T-helper 22 cell (primary cell): Measurements from ENCODE around the gene SLIT3.
"Not testable (repeated sequence)": the region's sequence is repeated elsewhere in the genome, so short reads cannot be mapped to it uniquely, and the experiment has no call there.

Experiments
- DNase-seq: peaks from one replicate; pipeline ENCODE4 v3.0.0-alpha.2; 2020; ENCODE audit warnings: low read depth

SLIT3 gene

DNA sequence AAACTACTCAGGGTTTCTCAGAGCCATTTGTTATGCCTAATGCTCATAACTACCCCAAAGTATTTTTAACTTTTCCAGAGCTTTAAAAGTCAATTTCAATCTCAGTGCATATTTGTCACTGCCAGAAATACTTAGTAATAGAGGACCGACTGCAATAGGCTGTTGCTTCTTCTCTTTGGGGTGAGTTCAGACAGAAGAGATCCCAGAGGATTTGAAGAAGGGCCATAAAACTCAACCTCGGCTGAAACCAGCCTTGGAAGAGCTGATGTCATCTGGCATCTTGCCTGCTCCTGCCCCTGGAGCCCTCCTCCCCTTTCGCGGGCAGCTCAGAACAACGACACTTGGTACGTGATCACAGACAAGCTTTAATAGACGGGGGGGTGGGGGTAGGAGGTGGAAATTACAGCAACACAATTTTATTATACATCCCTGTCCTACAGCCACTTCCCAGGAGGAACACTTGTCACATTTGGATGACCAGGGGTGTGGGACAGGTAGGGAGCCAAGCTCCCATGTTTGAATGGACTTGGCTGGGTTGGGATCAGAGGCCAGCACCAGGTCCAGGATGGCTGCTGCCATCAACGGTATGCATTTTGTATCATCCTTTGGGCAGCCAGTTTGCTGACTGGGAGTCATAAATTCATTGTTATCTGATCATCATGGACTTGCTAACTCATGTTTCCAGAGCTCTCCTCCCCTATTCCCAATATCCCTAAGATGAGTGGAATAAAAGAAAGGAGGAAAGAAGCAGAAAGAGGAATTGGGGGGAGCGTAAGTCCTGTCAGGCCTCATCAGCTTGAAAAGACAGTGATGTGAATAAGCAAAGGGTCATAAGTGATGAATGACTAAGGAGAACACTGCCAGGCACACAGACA is 535.2 kb downstream of the SLIT3 start:
- no peak for DNase-seq

DNA sequence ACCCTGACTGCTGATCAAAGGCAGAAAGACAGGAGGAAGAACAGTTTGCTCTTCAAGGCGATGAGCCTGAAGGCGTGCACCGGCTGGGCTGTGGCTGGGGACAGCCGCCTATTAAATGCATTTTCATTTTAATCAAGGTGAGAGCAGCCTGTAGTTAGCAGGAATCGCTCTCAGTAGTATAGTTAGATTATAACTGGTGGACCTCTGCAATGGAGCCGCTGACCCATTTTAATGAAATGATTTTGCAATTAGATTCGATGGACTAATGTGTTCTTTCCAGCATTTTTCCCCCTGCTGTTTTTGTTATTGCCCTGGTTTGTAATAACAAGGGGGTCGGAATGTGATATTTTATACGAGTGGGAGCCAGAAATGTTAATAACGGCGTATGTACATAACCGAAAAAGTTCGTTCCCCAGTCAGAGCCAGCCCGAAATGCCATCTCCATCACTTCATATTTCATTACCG is 535.8 kb downstream of the SLIT3 start:
- no peak for DNase-seq

DNA sequence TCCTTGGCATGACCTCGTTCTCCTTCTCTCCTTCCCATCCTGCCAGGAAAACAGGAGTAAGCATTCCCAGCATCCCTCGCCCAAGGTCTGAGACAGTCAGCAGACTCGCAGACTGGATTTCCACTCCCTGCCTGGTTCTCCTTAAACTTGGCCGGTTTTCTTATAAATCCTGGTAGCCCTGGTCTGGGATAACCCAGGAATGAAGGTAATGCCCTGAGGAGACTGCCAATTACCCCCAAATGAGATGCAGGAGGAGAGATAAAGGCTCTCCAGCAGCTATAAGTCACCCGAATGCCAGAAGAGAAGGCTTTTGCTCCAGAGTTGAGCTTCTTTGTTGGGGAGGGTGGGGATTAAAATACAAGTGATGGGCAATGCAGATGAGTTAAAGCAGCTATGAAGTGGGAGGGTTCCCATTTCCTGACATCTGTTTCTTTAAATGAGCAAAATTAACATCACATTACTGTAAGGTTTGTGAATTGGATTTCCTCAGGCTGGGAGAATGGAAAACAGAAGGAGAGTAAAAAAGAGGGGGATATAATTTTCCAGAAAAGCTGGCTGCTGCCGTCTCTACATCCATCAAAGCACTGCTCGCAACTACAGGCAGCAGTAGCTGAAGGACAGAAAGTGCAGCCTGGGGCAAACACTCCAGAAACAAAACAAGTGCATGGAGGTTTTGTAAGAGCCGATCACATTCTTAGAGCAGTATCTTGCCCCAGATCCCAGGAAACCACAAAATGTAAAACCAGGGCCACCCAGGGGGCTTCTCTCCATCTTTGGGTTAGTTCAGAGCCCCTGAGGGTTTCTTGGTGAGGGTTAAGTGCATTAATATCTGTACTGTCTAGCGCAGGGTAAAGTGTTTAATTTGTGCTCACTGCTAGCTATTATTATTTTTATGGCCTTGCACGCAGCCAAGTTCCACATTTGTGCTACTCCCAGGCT is 544.2 kb downstream of the SLIT3 start:
- DNase-seq: no peak

DNA sequence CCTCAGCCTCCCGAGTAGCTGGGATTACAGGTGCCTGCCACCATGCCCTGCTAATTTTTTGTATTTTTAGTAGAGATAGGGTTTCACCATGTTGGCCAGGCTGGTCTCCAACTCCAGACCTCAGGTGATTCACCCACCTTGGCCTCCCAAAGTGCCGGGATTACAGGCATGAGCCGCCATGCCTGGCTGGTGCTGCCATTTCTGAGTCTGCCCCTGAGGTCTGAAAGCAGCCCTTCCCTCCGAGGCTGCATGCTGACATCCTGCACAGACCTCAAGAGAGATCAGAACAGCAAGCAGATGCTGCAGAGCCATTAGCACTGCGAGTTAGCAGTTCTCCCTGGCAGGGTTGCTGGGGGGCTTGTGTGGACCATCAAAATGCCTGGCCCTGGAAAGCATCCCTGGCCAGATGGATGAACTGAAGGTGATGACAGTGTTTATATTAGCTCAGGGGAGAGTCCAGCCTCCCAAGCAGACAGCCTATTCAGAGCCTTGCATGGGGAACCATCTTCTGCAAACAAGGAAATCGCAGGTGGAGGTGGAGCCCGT is 545.3 kb downstream of the SLIT3 start:
- DNase-seq: no peak

DNA sequence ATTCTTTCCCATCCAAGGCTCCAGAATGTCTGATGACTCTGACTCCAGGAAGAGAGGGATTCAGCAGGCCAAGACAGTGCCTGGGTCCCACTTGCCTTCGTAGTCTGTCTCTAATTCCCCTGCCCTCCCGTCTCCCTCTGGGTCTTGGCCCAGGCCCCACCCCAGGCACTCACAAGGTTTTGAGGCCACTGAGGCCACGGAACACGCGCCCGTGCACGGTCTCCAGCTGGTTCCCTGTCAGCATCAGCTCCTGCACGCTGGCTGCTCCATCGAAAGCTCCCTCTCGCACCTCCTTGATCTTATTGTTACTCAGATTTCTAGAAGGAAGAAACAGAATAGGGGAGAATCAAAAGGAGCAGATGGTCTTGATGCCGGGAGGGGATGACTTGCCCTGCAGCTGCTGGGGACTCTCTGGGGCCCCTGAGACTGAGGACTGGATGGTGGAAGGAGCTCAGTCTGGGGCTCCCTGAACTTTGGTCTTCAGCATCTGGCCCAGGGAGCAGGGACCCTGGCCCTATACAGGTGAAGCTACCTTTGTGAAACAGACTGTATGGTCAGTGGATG is 547.2 kb downstream of the SLIT3 start:
- no peak for DNase-seq

DNA sequence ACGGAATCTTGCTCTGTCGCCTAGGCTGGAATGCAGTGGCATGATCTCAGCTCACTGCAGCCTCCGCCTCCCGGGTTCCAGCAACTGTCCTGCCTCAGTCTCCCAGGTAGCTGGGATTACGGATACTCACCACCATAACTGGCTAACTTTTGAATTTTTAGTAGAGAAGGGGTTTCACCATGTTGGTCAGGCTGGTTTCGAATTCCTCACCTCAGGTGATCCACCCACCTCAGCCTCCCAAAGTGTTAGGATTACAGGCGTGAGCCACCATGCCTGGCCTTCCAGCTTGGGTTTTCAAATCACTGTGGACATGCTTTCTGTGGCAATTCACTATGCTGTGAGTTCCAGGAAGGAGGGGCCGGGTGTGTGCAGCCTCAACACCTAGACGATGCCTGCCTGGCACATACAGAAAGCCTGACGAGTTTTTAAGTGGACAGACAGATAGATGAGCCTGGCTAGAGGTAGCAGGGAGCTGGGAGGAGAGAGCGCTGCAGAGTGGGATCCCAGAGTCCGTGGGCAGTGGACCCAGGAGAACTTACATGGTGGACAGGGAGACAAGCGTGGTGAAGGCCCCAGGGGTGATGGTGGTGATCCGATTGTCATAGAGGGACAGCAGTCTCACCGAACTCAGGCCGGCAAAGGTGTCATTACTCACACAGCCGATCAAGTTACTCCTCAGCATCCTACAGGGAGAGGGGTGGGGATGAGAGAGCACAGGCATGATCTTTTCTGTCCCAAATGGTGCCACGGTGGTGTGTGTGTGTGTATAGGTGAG is 548.3 kb downstream of the SLIT3 start:
- DNase-seq: no peak

DNA sequence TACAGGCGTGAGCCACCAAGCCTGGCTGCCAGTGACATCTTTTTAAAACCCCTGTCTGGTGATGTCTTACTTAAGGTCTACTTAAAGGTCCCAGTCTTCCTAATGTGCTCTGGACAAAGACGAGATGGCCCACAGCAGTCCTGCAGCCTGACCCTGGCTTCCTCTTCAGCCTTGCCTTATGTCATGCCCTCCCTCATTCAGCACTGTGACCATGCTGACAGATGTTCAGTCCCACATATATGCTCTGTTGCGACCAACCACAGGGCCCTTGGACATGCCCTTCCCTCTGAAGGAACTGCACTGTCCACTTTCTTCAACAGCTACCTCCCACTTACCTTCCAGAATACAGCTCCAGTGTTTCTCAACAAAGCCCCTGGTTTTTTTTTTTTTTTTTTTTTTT is 548.9 kb downstream of the SLIT3 start:
- no peak for DNase-seq

DNA sequence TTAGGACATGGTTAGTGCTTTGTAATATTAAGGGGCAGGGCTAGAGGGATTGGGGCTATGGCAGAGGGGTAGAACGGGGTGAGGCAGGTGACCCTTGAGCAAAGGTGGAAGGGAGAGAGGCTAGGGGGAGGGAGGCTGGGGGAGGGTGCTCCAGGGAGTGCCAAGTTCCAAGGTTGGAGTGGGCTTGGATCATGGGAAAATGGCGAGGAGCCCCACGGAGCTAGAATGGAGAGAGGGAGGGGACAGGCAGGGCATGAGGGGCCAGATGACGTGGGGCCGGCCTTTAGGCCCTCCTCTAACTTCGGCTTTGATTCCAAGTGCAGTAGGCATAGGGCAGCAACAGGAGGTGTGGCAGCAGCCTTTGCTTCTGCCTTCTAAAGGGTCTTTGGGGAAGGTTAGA is 550.0 kb downstream of the SLIT3 start:
- DNase-seq: no peak

DNA sequence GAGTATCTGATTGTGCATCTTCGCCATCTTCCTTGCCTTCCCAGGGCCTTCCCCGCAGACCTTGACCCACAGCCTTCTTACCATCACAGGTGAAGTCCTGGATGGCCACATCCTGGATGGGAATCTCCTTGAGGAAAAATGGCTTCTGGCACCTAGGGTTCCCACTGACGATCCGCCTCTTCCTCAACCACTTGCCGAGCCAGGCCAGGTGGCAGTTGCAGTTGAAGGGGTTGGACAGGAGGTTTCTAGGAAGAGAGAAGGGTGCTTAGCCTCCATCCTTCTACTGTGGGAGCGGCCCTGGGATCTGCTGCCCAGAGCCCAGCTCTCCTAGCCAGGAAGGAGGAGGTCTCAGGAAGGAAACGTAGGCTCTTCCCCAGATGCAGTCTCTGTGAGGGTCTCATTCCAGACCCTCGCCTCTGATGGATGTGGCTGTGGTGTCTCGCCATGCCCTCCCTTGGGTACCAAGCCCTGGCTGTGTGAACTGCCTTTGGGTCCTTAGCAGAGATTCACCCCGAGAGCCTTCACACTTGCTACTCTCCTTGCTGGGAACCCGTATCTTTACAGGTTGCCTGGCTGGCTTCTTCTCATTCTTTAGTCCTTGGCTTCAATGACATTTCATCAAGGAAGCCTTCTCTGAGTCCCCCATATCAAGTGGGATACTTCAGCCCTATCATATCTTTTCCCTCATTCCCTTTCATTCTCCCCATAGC is 551.4 kb downstream of the SLIT3 start:
- no peak for DNase-seq

DNA sequence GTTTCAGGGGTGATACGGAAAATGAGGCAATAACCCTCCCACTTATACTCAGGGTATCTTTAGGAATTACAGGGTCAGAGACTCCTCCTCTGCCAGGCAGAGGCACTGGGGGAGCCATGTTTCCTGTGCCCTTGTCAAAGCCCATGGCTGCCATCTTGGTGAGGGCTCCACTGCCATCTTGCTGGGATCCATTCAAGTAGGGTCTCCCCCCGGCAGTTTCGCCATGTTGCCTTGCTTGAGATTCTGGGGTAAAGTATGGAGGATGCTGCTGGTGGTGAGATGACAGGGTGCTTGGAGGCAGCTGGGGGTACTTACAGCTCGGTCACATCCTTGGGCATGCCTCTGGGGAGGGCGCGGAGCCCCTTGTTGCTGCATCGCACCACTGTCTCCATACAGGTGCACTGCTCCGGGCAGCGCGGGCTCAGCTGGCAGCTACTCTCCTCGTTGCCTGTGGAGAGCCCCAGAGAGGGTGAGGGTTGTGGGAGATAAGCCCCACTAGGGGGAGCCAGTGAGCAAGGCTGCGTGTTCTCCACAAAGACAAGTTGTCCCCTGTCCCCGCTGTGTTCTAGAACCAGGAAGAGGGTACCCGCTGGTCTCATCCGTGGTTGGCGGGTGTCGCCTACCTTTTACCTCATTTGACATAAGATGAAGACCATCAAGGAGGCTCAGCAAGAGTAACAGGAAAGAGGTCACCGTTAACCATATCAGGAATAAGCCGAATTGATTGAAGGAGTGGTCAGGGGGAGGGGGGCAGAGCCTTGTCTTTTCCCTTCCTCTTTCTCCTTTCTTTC is 552.8 kb downstream of the SLIT3 start:
- DNase-seq: no peak

DNA sequence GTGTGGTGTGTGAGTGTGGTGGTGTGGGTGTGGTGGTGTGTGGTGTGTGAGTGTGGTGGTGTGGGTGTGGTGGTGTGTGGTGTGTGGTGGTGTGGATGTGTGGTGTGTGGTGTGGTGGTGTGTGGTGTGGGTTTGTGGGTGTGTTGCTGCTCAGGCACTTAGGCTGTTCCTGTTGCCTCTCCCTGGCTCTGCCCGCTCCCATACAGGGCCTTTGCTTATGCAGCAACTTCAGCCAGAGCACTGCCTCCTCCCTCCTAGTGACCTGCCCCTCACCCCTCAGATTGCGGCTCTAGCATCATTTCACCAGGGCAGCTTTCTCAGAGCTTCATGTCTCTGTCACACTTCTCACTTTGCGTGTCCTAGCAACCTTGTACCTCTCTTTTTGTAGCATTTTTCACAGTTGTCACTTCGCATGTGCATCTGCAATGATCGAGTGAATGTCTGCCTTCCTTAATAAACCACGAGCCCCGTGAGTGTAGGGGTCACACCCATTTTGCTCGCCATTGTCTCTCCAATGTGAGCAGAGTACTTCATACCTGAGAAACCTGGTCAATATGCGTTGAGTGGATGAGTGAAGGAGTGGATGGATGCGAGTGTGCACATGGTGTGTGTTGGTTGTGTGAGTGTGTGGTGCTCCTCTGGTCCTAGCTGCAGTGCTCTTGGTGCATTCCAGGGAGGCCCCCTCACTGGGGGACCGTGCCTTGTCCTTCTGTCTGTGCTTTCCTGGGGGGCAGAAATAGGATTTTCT is 553.9 kb downstream of the SLIT3 start:
- no peak for DNase-seq

DNA sequence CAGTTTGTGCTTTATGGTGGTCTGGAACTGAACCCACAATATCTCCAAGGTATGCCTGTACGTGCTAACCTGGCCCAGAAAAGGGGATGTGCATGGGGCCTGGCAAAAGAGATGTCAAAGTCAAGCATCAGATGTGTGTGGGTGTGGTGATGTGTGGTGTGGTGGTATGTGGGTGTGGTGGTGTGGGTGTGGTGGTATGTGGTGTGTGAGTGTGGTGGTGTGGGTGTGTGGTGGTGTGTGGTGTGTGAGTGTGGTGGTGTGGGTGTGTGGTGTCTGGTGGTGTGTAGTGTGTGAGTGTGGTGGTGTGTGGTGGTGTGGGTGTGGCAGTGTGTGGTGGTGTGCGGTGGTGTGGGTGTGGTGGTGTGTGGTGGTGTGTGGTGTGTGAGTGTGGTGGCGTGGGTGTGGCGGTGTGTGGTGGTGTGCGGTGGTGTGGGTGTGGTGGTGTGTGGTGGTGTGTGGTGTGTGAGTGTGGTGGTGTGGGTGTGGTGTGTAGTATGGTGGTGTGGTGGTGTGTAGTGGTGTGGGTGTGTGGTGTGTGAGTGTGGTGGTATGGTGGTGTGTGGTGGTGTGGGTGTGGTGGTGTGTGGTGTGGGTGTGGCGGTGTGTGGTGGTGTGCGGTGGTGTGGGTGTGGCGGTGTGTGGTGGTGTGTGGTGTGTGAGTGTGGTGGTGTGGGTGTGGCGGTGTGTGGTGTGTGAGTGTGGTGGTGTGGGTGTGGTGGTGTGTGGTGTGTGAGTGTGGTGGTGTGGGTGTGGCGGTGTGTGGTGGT is 554.6 kb downstream of the SLIT3 start:
- DNase-seq: not testable (repeated sequence)

DNA sequence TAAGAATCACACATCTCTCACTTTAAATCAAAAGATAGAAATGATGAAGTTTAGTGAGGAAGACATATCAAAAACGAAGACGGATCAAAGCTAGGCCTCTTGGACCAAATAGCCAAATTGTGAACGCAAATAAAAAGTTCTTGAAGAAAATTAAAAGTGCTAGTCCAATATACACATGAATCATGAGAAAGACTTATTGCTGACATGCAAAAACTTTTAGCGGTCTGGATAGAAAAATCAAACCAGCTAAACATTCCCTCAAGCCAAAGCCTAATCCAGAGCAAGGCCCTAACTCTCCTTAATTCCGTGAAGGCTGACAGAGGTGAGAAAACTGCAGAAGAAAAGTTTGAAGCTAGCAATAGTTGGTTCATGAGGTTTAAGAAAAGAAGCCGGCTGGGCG is 557.3 kb downstream of the SLIT3 start:
- DNase-seq: no peak

DNA sequence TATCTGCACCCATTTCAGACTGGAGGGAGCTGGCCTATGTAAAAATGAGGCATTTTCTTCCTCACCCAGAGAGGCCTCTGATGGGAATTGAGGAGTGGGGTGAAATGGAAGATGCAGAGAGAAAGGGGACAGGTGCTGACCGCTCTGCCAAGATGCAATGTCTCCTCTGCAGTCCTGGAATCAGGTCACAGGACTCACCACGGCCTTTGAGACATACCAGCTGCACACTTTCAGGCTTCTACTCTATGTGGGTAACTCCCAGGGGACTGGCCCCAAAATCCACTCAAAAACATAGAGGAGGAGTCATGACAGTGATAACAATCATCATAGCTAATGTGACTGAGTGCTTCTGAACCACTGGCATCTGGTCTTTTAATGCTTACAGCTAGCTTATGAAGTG is 558.6 kb downstream of the SLIT3 start:
- DNase-seq: not testable (repeated sequence)

DNA sequence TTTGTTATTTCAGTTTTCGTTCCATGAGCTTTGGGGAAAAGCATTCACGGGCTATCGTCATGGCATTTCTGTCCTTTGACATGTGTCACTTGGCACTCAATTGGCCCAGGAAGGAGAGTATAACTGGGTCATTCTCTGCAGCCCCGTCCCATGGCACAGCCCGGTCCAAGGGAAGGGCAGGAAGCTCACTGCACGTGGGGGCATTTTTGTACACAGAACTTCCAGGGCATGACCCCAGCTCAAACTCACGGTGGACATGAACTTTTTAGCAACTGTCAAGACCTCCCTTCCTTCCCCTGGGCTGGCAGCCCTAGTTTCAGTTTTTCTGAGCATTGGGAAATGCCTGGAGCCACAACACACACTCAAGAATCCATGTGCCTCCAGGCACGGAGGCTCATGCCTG is 560.1 kb downstream of the SLIT3 start:
- no peak for DNase-seq

DNA sequence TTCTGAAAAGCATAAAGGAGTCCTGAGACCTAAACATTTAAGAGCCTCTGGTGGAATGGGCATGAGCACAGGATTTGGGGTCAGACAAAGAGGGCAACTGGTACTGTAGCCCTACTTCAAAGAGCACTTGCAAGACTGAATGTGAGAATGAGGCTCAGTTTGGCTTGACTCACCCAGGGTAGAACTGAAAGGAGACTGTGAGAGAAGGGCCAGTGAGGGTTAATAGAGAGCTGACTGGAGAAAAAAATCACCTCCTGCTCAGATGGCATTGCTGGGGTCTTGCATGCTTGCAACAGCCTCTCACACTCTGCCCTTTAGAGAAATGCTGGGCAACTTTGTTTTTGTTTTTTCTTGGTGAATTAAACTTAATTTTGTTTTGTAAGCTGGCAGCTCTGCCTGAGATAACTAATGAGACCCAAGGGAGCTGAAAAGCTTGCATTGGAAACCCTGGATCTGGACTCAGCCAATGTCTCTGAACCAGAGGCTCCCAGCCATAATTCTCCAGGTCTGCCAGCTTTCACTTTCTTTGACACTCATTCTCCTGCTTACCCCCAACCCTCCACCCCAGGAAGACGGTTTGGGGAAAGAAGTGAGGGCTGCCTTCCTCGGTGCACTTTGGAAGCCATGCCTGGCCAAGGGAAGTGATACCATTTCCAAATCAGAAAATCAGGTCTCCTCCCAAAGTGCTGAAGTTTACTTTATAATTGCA is 560.7 kb downstream of the SLIT3 start:
- no peak for DNase-seq

DNA sequence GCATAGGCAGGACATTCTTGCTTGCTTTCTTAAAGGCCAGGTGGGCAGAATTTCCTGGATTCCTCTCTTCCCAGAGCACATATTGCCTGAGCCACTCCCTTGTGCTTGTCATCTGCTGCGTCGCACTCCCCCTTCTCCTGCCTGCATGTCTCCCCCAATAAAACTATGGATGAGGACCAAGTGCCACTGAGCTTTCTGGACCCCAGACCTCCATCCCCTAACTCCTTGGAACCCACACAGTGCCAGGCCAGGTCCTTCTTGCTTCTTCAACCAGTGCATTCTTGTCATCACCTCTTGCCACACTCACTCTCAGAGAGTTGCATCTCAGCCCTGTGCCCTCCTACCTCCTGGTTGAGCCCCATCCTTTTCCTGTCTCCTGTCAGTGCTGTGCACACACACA is 563.9 kb downstream of the SLIT3 start:
- no peak for DNase-seq

DNA sequence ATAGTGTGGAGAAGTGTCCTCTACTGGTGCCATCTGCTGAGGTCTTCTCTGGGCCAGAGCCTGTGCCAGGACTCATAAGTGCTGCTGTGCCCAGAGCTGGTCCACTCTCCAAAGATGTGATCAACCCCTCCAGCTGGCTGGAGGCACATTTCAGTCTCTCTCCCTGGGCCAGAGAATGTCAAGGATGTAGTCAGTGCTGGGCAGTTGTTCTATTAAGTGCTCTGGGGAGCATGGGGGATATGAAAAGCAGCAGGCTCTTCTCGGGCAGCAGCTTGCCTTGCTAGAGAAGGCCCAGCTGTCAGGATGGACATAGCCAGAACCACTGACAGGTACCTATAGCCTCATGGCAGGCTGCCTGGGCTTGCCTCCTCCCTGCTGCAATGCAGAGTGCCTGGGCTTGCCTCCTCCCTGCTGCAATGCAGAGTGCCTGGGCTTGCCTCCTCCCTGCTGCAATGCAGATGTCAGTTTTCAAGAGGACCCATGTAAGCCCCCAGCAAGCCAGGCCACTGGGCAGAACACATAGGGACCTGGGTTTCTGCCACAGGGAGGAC is 564.6 kb downstream of the SLIT3 start:
- no peak for DNase-seq
